ENCODE measurements around the gene CLASP2. TPM values are rescaled to one million over a fixed set of nuclear protein-coding genes. Genes with fewer than 3 reads are reported as not detected.
A peak's percentile ranks its signal among the peaks of the same experiment; 100 is the strongest.

CLASP2 gene
- total RNA-seq, 1 donor from 2014 or later = 81.6 TPM

DNA sequence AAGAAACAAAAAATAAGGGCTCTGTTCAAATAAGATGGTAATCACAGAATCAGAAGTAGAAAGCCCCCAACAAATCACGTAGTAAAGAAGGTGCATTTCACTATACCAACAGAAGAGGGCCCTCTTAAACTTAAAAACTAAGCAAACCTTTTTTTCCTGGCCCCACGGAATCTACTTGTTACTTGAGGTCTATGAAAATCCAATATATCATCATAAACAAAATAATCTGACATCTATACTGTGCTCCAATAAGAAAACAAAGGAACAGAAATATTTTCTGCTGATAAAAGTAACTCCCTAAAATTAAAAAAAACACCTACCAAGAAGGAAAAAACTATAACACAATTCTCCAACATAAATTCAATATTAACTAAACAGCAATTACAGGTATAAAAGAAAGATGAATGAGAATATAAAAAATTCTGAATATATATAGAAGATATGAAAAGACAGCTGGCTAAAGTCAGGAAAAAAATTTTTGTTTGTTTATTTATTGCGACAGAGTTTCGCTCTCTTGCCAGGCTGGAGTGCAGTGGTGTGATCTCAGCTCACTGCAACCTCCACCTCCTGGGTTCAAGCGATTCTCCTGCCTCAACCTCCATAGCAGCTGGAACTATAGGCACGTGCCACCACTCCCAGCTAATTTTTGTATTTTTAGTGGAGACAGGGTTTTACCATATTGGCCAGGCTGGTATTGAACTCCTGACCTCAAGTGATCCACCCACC is 81.8 kb downstream of the CLASP2 start:
- DNase-seq (ENCODE audit: low read depth) = peak; percentile 77

GRCh38 chr3:33634262-33634661 is 83.8 kb downstream of the CLASP2 start:
- no peak for DNase-seq (ENCODE audit: low read depth)

DNA sequence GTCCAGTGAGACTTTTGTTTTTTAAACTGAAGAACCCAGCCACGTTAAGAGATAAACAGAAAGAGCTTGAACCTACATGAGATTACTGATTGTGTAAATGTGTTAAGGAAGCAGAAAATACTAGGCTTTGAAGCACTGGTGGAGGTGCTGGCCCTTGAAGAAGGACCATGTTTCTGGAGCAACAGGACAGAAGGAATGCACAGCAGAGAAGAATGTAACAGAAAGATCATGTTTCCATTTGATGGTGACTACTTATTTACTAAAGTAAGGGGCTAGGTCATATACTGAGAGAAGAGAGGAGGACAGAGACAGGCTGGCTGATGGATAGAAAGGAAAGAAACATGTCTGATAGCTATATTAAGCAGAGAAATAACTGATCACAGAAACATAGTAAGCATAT is 88.8 kb downstream of the CLASP2 start:
- no peak for DNase-seq (ENCODE audit: low read depth)

DNA sequence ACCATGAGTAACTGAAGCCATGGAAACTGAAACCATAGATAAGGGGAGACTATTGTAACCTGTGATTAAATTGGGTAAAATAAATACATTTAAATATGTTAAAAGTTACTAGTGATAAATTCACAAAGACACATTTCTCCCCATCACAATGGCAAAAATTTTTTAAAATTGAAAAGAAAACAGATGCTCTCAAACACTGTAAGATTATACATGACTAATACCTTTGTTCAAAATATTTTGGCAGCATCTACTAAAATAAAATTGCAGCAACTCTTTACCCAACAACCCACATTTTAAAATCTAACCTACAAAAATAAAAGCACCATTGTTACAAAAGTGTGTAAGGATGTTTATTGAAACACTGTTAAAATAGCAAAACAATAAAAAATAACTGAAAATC is 93.3 kb downstream of the CLASP2 start:
- DNase-seq (ENCODE audit: low read depth) = no peak

- no peak for DNase-seq (ENCODE audit: low read depth)
Measured at GRCh38 chr3:33613041-33613440, 105.0 kb downstream of the CLASP2 start.

DNA sequence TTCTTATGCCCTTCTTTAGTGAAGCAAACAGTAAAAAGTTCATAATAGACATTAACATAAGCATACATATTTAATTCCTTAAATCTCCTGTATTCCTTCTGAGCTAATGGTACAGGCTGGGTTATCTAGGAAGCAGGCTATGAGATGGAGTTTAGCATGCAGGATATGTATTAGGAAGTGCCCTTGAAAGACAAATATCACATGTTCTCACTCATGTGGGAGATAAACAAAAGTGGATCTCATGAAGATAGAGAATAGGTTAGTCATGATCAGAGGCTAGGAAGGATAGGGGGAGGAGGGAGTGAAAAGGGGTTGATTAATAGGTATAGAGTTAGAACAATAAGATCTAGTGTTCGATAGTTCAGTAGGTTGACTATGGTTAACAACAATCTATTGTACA is 105.4 kb downstream of the CLASP2 start:
- no peak for DNase-seq (ENCODE audit: low read depth)

DNA sequence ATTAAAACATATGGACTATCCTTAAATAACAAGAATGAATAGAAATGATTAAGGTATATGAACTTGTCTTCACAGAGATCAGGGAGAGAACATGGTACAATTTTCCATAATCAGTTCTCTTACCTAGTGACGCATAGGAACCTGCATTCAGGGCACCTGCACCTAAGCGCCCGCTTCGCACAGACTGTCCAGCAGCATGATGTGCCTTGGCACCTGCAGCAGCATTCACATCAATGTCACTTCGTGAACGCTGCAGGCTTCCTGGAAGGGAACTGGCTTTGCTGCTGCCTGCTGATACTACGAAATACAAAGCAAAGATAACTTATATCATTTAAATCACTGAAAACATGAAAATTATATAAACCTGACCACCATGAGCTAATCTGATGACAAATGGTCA is 115.2 kb downstream of the CLASP2 start:
- DNase-seq (ENCODE audit: low read depth) = no peak

DNA sequence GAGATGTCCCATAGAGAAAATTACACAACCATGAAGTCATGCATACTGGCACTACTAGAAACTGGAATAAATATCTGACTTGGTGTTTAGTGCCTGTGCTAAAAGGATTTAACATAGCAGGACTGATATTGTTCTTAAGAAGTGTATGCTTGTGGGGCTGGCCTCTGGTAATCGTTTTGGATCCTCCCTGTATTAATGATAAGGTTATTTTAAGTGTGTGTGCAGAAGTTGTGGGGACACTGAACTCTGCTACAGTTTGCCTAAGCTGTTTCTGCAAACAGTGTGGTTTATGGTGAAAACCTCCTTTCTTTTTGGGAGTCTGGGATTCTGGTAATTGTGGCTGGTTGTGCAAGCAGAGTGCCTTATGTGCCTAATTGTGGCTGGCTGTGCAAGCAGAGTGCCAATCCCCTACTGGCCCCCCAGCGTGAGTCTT is 120.8 kb downstream of the CLASP2 start:
- DNase-seq (ENCODE audit: low read depth) = peak; percentile 6

GRCh38 chr3:33592999-33593398 is 125.1 kb downstream of the CLASP2 start:
- no peak for DNase-seq (ENCODE audit: low read depth)

DNA sequence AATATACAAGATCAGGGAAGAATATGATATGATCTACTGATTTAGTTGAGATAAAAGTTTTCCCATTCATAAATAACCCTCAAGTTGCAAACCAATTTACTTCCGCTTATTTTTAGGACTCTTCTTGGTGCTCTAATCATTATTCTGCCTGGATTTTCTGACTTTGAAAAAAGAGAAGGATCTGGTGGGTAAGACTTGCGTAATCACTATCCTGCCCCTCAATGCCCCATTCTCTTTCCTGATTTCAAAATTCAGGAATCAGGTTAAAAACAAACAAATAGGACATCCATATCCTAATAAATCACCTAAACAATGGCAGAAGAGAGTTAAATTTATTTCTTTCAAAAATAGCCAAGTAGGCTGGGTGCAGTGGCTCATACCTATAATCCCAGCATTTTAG is 127.5 kb downstream of the CLASP2 start:
- no peak for DNase-seq (ENCODE audit: low read depth)

DNA sequence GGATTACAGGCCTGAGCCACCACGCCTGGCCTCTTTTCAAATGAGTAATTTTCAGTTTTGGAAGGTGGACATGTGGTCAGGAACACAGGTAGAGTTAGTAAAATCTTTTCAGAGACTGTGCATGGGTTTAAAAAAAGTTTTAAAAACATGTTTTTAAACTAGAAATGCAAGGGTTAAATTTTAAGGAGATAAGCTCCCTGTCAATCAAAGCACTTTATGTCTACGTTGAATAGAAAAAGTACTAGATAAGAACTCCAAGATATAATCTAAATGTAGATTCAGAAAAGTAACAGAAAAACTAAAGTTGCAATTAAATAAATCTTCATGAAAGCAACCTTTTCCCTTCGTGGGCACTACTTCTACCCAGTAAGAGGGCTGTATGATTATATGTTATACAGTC is 131.7 kb downstream of the CLASP2 start:
- DNase-seq (ENCODE audit: low read depth) = no peak

DNA sequence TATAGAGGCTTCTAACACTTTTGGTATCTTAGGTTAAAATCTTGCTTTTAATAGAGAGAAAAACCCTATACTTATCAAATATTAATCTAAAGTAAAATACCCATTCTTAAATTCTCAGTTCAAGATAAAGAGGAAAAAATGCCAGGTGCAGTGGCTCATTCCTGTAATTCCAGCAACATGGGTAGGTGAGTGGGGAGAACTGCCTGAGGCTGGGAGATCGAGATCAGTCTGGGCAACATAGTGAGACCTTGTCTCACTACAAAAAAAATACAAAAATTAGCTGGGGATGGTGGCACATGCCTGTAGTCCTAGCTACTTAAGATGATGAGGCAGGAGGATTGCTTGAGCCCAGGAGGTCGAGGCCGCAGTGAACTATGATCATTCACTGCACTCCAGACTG is 135.8 kb downstream of the CLASP2 start:
- DNase-seq (ENCODE audit: low read depth) = no peak

DNA sequence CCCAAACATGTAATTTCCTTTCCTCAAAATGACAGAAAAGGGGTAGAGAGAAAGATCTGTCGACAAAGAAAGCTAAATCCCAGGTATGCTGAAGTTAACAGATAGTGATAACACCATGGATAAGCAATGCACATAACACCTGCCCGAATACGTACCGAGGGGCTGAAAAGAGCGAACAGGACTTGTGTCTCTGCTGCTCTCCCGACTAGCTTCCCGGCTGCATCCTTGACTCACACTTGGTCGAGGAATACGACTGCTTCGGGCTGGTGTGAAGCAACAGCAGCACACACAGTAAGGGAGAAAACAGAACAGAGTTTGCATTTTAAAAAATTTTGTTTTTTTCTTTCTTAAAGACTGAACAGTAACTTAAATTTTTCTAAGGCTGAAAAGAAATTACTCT is 136.4 kb downstream of the CLASP2 start:
- DNase-seq (ENCODE audit: low read depth) = no peak

DNA sequence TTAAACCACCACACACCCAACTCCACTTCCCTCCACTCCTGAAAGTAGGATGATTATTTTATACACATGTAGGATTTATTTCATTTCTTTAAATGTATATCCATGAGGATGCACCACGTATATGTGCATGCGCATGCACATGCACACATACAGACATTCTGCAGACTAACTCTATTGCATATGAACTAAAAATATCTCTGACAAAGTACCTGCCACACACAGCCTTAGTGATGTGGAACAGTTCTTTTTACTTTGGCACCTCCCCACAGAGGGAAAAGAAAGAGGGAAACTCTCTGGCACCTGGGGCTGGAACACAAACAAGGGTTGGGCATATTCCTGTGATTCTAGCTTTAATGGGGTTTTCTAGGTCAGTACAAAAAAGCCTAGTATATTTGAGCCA is 138.2 kb downstream of the CLASP2 start:
- DNase-seq (ENCODE audit: low read depth) = no peak

DNA sequence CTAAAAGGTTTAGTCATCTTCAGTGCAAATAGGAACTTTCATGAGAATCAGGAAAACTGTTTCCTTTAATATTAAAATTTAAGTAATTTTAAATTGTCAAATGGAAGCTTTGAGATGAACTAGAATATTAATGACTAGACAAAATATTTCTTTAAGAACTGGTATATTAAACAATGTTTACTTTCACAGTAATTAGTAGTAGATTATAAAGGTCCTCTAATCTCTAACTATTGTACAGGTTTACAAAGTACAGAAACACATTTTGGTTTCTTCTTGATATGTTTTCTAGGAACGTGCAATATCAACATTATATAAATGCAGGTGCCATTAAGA is 138.9 kb downstream of the CLASP2 start:
- no peak for DNase-seq (ENCODE audit: low read depth)

DNA sequence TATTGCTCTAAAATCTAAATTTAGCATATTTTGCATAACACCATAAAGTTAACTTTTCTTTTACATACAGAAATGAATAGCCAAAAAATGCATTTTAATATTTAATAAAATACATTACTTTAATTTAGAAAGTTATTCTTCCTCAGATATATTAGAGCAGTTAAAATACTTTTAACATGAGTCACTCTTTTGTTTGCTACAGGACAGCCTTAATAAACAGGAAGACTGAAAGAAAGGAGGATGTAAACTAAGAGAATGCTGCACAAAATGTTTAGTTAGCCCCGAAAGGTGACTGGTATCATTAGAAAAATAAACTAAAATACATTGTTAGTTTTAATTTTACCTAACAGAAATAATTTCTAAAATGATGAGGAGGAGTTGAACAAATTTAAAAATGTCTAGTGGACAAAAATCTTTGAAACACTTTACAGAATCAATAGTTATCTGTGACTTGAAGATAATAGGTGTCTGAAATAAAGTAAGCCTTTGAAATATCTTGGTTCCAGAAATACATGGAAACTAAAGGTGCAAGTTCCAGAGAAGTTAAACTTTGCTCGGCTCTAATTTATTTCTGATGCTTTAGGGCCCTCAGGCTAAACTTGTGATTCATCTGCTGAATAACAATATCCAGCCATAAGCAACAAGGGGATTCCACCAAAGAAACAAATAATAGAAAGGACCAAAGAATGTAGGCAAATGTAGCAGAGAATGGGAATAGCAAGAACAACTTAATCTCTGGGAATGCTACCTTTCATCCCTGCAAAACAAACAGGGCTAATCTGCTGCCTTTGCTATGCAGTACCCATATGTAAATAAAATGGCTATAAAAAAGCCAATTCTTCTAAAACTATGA is 139.5 kb downstream of the CLASP2 start:
- DNase-seq (ENCODE audit: low read depth) = peak; percentile 88

- DNase-seq (ENCODE audit: low read depth) = no peak
Measured at GRCh38 chr3:33577588-33577987, 140.5 kb downstream of the CLASP2 start.

GRCh38 chr3:33577173-33577572 is 140.9 kb downstream of the CLASP2 start:
- DNase-seq (ENCODE audit: low read depth) = peak; percentile 88

GRCh38 chr3:33575311-33575710 is 142.7 kb downstream of the CLASP2 start:
- DNase-seq (ENCODE audit: low read depth) = no peak

GRCh38 chr3:33557829-33558228 is 160.2 kb downstream of the CLASP2 start:
- no peak for DNase-seq (ENCODE audit: low read depth)

- DNase-seq (ENCODE audit: low read depth) = no peak
Measured at GRCh38 chr3:33557279-33557678, 160.8 kb downstream of the CLASP2 start.

DNA sequence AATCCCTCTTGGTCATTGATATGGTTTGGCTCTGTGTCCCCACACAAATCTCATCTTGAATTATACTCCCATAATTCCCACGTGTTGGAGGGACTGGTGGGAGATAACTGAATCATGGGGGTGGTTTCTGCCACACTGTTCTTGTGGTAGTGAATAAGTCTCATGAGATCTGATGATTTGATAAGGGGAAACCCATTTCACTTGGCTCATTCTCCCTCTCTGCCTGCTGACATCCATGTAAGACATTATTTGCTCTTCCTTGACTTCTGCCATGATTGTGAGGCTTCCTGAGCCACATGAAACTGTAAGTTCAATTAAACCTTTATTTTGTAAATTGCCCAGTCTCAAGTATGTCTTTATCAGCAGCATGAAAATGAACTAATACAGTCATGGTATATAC is 171.0 kb downstream of the CLASP2 start:
- DNase-seq (ENCODE audit: low read depth) = no peak

- DNase-seq (ENCODE audit: low read depth) = no peak
Measured at GRCh38 chr3:33544126-33544525, 173.9 kb downstream of the CLASP2 start.

Data from renal cortical epithelial cell (primary cell).